Osteoblast (primary cell): ENCODE data around the gene MAD1L1. TPM values are rescaled to one million over a fixed set of nuclear protein-coding genes. Genes with fewer than 3 reads are reported as not detected.

ENCODE experiments used
- DNase-seq: peaks from one replicate; pipeline ENCODE4 v3.0.0; 2011; ENCODE audit warnings: low spot score, mixed read lengths; ENCODE audit not compliant: insufficient read length; ENCODE audit errors: missing footprints
- H2AFZ ChIP-seq: 2 replicates; pipeline ENCODE4 v1.6.0; 2011; ENCODE audit warnings: mild to moderate bottlenecking, low read length
- H3K27ac ChIP-seq: 2 replicates; pipeline ENCODE4 v1.5.1; 2011; ENCODE audit warnings: mild to moderate bottlenecking, low read depth, low read length, moderate library complexity
- H3K27me3 ChIP-seq: 2 replicates; pipeline ENCODE4 v1.6.0; 2012; ENCODE audit warnings: mild to moderate bottlenecking, control low read depth, inconsistent platforms, low read length, moderate library complexity; ENCODE audit not compliant: insufficient read depth
- H3K36me3 ChIP-seq: 2 replicates; pipeline ENCODE4 v1.5.1; 2011; ENCODE audit warnings: mild to moderate bottlenecking, low read length, control low read depth, moderate library complexity; ENCODE audit not compliant: insufficient read depth
- H3K4me1 ChIP-seq: 2 replicates; pipeline ENCODE4 v1.5.1; 2011; ENCODE audit warnings: mild to moderate bottlenecking, low read length, control low read depth, moderate library complexity; ENCODE audit not compliant: insufficient read depth
- H3K4me2 ChIP-seq: 2 replicates; pipeline ENCODE4 v1.6.0; 2011; ENCODE audit warnings: mild to moderate bottlenecking, low read length; ENCODE audit not compliant: insufficient read depth
- H3K4me3 ChIP-seq: fragments of 200-600 bp; sonication (generic); 3 replicates; pipeline ENCODE4 v1.5.1; 2012; ENCODE audit warnings: mild to moderate bottlenecking, low read length, inconsistent platforms; ENCODE audit not compliant: insufficient read depth
- H3K79me2 ChIP-seq: 2 replicates; pipeline ENCODE4 v1.6.0; 2012; ENCODE audit warnings: mild to moderate bottlenecking, low read length, control low read depth, inconsistent platforms; ENCODE audit not compliant: insufficient read depth
- H3K9me3 ChIP-seq: 2 replicates; pipeline ENCODE4 v1.5.1; 2011; ENCODE audit warnings: low read depth, low read length, control low read depth
- H4K20me1 ChIP-seq: 2 replicates; pipeline ENCODE4 v1.6.0; 2012; ENCODE audit warnings: mild to moderate bottlenecking, low read length, control low read depth; ENCODE audit not compliant: insufficient read depth
- total RNA-seq: library from RNA; depleted of rRNA; stranded (reverse); fragments of >200 nt; gene quantifications from 2 replicates; pipeline ENCODE4 v1.2.3, GENCODE V29; 2012
- TF ChIP-seq, protein P1 (sequence below): IDR thresholded peaks from 2 replicates; pipeline ENCODE4 v1.5.1; 2011; ENCODE audit warnings: mild to moderate bottlenecking, low read depth, low read length, moderate library complexity; ENCODE audit errors: extremely low read depth

Gene MAD1L1
- total RNA-seq, 1 donor, result 66.2 TPM

DNA sequence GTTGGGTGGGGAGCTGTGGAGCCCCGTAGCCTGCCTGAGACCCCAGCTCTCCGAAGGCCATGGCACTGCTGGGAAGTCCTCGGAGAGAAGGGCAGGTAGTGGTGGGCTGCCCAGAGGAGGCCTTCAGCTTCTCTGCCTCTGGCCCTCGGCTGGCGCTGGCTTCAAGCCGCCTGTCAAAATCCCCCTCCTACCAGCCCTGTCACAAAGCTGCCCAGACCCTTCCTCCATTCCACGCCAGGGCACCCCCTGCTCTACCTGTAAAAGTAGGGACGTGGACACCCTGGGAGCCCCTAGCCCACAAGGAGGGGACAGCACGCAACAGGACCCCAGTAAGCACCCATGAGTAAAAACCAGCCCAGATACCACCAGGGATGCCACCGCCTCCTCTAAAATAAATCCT, 31.6 kb downstream of the MAD1L1 start:
- H3K27me3 ChIP-seq, result no peaks in the 10 kb centered on the region
- H3K36me3 ChIP-seq, result peaks cover 8% of the 10 kb centered on the region
- H3K9me3 ChIP-seq, result no peaks in the 10 kb centered on the region
- TF ChIP-seq, protein P1, sequence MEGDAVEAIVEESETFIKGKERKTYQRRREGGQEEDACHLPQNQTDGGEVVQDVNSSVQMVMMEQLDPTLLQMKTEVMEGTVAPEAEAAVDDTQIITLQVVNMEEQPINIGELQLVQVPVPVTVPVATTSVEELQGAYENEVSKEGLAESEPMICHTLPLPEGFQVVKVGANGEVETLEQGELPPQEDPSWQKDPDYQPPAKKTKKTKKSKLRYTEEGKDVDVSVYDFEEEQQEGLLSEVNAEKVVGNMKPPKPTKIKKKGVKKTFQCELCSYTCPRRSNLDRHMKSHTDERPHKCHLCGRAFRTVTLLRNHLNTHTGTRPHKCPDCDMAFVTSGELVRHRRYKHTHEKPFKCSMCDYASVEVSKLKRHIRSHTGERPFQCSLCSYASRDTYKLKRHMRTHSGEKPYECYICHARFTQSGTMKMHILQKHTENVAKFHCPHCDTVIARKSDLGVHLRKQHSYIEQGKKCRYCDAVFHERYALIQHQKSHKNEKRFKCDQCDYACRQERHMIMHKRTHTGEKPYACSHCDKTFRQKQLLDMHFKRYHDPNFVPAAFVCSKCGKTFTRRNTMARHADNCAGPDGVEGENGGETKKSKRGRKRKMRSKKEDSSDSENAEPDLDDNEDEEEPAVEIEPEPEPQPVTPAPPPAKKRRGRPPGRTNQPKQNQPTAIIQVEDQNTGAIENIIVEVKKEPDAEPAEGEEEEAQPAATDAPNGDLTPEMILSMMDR, result no peak
- no peak overlapping the region for H2AFZ ChIP-seq
- H3K4me1 ChIP-seq, result no peaks in the 10 kb centered on the region
- H3K4me2 ChIP-seq, result no peak overlapping the region
- no peak overlapping the region for H3K27ac ChIP-seq
- H4K20me1 ChIP-seq, result no peaks in the 10 kb centered on the region
- no peak overlapping the region for H3K4me3 ChIP-seq
- peak; percentile 19 for DNase-seq
- H3K79me2 ChIP-seq, result no peaks in the 10 kb centered on the region

GRCh38 chr7:2200584-2200980, 32.2 kb downstream of the MAD1L1 start:
- Histone ChIP-seq H4K20me1 (no peaks in the 10 kb centered on the region), H3K4me1 (no peaks in the 10 kb centered on the region), H3K79me2 (no peaks in the 10 kb centered on the region), H3K9me3 (no peaks in the 10 kb centered on the region), H3K4me2 (no peak overlapping the region), H3K27me3 (no peaks in the 10 kb centered on the region), H3K4me3 (no peak overlapping the region), H3K27ac (no peak overlapping the region), H2AFZ (no peak overlapping the region), H3K36me3 (peaks cover 12% of the 10 kb centered on the region)
- TF ChIP-seq, protein P1, result no peak
- DNase-seq, result peak; percentile 69

- Histone ChIP-seq H3K4me1 (no peaks in the 10 kb centered on the region), H3K4me3 (no peak overlapping the region), H3K79me2 (no peaks in the 10 kb centered on the region), H3K4me2 (no peak overlapping the region), H3K27ac (no peak overlapping the region), H3K36me3 (peaks cover 16% of the 10 kb centered on the region), H2AFZ (no peak overlapping the region), H4K20me1 (no peaks in the 10 kb centered on the region), H3K9me3 (no peaks in the 10 kb centered on the region), H3K27me3 (no peaks in the 10 kb centered on the region)
- peak; percentile 66 for DNase-seq
- TF ChIP-seq, protein P1, result no peak
Measured at GRCh38 chr7:2199956-2200583, 32.7 kb downstream of the MAD1L1 start.

DNA sequence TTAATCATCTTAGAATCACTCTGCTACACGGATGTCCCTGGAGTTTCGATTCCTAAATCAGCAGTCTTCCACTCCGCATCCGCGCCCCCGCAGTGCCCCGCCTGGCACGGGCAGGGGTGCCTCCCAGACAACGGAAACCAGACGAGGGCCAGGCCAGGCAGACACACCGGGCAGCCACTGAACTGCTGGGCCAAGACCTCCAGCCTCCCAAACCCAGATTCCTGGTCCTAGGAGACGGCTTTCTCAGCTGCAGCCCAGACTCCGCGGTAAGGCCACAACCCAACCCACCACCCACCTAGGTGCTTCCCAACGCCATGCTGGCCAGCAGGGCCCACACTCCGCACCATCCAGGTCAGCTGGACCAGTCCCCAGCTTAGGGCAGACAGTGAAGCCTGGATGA, 33.2 kb downstream of the MAD1L1 start:
- no peak overlapping the region for H3K27ac ChIP-seq
- no peaks in the 10 kb centered on the region for H3K4me1 ChIP-seq
- DNase-seq, result peak; percentile 17
- no peaks in the 10 kb centered on the region for H3K79me2 ChIP-seq
- no peak overlapping the region for H3K4me3 ChIP-seq
- no peaks in the 10 kb centered on the region for H3K9me3 ChIP-seq
- peaks cover 16% of the 10 kb centered on the region for H3K36me3 ChIP-seq
- H3K27me3 ChIP-seq, result no peaks in the 10 kb centered on the region
- TF ChIP-seq, protein P1, result no peak
- H4K20me1 ChIP-seq, result no peaks in the 10 kb centered on the region
- H3K4me2 ChIP-seq, result no peak overlapping the region
- no peak overlapping the region for H2AFZ ChIP-seq
